GM18505 (cell line): Measurements from ENCODE around the gene SMTNL2.
"Not testable (repeated sequence)": the region's sequence is repeated elsewhere in the genome, so short reads cannot be mapped to it uniquely, and the experiment has no call there.

Experiments
- ATAC-seq: cut with Tn5 transposase; IDR thresholded peaks from one replicate; pipeline ENCODE4 v1.9.1; 2021; ENCODE audit not compliant: unreplicated experiment
- POLR2A ChIP-seq: IDR thresholded peaks from 4 replicates; pipeline ENCODE4 v1.6.1; 2011; ENCODE audit warnings: borderline replicate concordance; ENCODE audit not compliant: insufficient read depth, insufficient read length; ENCODE audit errors: extremely low read depth

Gene SMTNL2

DNA sequence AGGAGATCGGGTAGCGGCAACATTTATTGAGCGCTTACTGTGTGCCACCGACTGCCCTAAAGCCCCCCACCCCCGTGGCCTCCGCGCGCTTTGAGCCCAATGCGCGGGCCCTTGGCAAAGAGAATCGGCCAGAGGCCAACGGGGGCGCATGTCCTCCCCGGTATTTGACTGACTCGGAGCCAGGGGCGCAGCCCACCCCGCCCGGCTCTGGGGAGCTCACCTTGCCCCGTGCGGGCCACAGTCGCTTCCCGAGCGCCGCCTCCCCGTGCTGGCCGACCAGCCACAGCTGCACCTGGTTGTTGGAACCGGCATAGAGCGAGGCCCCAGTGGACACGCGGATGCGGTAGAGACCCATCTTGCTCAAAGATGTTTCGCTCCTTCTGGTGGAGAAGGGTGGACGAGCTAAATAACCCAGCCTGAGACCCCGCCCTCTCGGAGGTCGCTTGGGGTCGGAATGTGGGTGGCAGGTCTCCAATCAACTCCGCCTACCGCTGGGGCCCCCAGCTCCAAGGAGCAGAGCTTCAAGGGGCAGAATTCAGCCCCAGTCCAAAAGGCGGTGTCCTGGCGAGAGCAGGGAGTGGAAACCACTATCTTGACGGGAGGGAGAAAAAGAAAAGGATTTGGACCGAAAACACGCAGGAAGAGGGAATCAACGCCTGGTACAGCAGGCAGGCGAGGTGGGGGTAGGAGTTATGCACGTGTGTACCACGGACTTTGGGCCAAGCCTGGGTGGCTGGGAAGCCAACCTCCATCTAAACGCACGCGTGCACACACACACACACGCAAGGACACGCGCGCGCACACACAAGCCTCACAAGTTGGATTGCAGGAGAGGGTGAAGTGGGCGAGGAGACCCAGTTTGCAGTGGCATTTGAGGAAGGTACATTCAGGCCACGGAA lies 57.2 kb downstream of the SMTNL2 start, which contains the start of gene ALOX15:
ALOX15 (minus strand) TSS at position 382 of the 899 bp plus-strand sequence; CDS start at position 355, 27 bp downstream.
- no peak for TF ChIP-seq POLR2A
- no peak for ATAC-seq

DNA sequence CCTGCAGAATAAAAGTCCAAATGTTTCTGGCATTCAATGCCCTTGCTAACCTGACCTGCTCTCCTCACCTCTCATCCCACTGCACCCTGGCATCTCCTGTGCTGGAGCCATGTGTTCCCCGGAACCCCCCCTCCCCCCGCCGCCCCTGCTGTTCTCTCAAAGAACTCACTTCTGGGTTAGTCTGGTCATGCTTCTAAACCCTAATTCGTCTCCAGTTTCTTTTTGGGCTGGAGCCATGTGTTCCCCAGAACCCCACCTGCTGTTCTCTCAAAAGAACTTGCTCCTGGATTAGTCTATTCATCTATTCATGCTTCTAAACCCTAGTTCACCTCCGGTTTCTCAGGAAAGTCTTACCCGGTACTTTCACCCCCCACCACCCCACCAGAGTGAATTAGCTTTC lies 58.0 kb downstream of the SMTNL2 start:
- no peak for ATAC-seq
- TF ChIP-seq POLR2A, result no peak

DNA sequence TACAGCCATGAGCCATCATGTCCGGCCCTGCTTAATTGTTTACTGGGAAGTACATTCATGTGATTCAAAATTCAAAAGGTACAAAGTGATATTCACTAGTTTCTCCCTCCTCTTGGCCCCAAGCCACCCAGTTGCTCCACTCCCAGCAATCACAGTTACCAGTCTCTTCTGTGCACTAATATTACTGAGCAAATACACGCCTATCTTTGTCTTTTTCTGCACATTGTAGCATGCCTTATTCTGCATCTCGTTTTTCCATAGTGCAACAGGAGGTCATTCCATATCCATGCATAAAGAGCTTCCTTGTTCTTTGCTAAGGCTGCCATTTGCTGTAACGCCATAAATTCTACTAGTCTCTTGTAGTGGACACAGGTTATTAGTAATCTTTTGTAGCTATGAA lies 59.3 kb downstream of the SMTNL2 start:
- ATAC-seq, result no peak
- TF ChIP-seq POLR2A, result no peak

DNA sequence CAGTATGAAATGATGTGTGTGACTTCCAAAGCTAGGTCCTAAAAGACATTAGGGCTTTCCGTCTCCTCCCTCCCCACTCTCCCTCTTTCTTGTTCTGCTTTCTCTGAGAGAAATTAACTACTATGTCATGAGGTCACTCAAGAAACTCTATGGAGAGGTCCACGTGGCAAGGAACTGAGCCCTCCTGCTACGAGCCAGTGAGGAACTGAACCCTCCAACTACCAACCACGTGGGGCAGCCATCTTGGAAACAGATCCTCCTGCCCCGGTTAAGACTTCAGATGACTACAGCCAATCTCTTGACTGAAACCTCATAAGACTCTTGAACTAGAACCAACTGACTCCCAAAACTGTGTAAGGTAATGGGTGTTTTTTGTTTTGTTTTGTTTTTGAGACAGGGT lies 61.3 kb downstream of the SMTNL2 start:
- TF ChIP-seq POLR2A, result no peak
- no peak for ATAC-seq

DNA sequence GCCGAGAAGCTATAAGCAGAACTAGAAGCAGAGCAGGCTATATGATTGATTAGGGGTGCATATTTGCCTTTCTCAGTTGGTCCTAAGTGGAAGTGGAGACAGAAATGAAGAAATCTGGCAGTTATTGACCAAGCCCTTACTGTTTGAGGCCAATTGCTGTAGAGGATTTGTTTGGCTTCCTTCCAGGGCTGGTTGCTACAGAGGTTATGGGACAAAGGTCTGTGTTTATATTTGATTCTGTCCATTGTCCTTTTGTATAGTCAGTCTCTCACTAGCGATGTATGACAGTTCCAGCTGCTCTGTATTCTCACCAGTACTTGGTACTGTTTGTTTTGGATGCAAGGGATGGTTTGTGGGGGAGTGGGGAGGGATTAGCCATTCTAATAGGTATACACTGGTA lies 64.4 kb downstream of the SMTNL2 start:
- no peak for TF ChIP-seq POLR2A
- ATAC-seq, result no peak

DNA sequence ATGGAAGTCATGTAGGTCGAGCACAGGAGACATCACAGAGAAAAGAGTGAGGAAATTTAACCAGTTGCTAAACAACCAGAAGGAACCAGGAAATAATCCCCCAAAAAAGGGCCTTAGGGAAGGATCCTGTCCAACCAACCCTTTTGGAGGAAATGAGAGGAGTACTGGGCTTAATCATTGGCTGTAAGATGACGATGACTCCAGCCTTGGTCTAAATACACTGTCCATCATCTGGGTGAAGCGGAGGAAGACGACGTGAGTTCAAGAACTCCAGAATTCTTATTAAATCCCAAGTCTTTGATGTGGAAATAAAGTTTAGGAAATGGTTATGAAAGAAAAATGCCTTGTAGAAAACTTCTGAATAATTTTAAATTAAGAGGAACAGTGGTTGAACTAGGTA lies 68.7 kb downstream of the SMTNL2 start:
- TF ChIP-seq POLR2A, result no peak
- no peak for ATAC-seq

DNA sequence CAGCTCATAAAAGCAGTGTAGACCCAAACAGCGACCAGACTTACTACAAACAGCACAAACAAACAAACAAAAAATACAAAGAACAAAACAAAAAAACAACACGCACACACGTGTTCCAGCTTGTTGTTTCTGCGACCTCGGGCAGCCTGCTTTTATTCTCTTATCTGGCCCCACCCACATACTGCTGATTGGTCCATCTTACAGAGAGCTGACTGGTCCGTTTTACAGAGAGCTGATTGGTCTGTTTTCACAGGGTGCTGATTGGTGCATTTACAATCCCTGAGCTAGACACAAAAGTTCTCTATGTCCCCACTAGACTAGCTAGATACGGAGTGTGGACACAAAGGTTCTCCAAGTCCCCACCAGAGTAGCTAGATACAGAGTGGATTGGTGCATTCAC lies 71.6 kb downstream of the SMTNL2 start:
- not testable (repeated sequence) for ATAC-seq

DNA sequence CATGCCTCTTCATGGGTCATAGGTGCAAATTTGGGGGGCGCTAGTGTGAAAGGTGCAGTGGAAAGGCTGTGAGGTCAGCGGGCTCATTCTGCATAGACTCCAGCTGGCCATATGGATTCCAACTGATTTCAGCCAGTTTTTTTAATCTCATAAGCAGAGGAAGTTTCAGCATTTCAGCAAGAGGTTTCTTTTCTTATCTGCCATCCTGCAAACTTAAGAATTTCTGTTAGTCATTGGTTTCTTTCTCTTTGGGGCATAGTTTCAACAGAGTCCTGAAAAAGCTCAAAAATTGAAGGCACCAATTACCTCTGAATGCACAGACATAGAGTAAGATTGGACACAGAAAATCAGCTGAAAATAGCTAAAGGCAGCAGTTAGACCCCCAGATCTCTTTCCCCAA lies 73.3 kb downstream of the SMTNL2 start:
- ATAC-seq, result no peak
- TF ChIP-seq POLR2A, result no peak
